Thoracic aorta (tissue), 2 donors: ENCODE data around the gene GARNL3. TPM values are rescaled to one million over a fixed set of nuclear protein-coding genes. Genes with fewer than 3 reads are reported as not detected.
A peak's percentile ranks its signal among the peaks of the same experiment; 100 is the strongest.

Source experiments
- ATAC-seq: fragments of 150-250 bp; one replicate; pipeline ENCODE4 v1.8.0; 2017; ENCODE audit warnings: low read depth; ENCODE audit not compliant: insufficient number of reproducible peaks, low FRiP score
- DNase-seq: peaks from one replicate; pipeline ENCODE4 v3.0.0-alpha.2; 2020; ENCODE audit warnings: low spot score
- H3K27ac ChIP-seq, 2 donors: fragments of 200-600 bp; sonication (generic); 1 replicate in 1 of 2; 2 replicates in 1 of 2; pipeline ENCODE4 v1.5.1; 2016; ENCODE audit warnings: mild to moderate bottlenecking in 2 of 2, moderate library complexity in 2 of 2
- H3K27me3 ChIP-seq: fragments of 200-600 bp; sonication (generic); replicated peaks from 2 replicates; pipeline ENCODE4 v1.6.0; 2016; ENCODE audit warnings: mild to moderate bottlenecking; ENCODE audit not compliant: insufficient read depth
- H3K36me3 ChIP-seq: fragments of 200-600 bp; sonication (generic); one replicate; pipeline ENCODE4 v1.5.1; 2016
- H3K4me1 ChIP-seq, 2 donors: fragments of 200-600 bp; sonication (generic); 1 replicate in 1 of 2; 2 replicates in 1 of 2; pipeline versions ENCODE4 v1.5.1 to v1.6.0; 2016; ENCODE audit warnings: low read depth in 2 of 2, mild to moderate bottlenecking in 1 of 2; ENCODE audit not compliant: control insufficient read depth in 1 of 2
- H3K4me3 ChIP-seq: fragments of 200-600 bp; sonication (generic); 2 replicates; pipeline ENCODE4 v1.5.1; 2016; ENCODE audit warnings: mild to moderate bottlenecking
- H3K9me3 ChIP-seq: fragments of 200-600 bp; sonication (generic); 2 replicates; pipeline ENCODE4 v1.5.1; 2016
- total RNA-seq, 2 donors: library from RNA; depleted of rRNA; stranded (reverse); fragments of >200 nt; gene quantifications; one replicate each; pipeline versions ENCODE4 v1.1.0 to v1.2.3, GENCODE V29; 2016
- TF ChIP-seq, protein P1 (sequence below): fragments of 200-600 bp; sonication (generic); IDR thresholded peaks from one replicate; pipeline ENCODE4 v1.5.1; 2019; ENCODE audit warnings: antibody characterized with exemption

Gene GARNL3
- total RNA-seq, 2 donors from 2014 or later = 59.3 to 63.4 TPM

DNA sequence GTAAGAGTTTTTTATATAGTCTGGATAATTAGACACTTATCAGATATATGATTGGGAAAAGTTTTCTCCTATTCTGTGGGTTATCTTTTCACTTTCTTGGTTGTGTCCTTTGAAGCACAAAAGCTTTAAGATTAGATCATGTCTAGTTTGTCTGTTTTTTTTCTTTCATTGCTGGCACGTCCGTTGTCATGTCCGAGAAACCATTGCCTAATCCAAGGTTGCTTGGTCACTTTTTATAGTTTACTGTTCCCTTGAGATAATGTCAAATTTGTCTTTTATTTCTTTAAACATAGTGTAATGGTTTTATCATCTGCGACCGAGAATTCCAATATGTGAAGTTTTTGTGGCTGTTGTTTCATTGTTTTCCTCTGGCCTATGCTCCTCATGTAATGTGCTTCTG lies 28.8 kb downstream of the GARNL3 start:
- ATAC-seq = no peak
- H3K4me3 ChIP-seq = no peak overlapping the region
- H3K27ac ChIP-seq = no peak overlapping the region

DNA sequence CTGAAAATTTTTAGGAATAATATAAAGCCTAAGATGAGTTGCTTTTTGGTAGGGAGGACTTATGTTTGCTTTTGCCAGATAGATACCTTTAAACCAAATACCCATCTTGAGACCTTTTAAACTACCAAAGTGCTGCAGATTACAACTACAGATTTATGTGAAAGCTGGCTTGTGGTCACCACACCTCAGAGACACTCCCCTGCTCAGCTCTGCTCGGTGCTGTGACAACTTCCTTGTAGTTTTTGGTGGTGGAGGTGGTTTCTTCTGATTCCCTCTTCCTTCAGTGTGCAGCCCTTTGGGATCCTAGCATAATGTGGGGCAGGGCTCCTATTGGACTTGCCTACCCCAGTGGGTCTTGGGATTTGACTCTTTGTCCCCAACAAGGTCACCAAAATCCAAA lies 29.2 kb downstream of the GARNL3 start:
- TF ChIP-seq, protein P1, sequence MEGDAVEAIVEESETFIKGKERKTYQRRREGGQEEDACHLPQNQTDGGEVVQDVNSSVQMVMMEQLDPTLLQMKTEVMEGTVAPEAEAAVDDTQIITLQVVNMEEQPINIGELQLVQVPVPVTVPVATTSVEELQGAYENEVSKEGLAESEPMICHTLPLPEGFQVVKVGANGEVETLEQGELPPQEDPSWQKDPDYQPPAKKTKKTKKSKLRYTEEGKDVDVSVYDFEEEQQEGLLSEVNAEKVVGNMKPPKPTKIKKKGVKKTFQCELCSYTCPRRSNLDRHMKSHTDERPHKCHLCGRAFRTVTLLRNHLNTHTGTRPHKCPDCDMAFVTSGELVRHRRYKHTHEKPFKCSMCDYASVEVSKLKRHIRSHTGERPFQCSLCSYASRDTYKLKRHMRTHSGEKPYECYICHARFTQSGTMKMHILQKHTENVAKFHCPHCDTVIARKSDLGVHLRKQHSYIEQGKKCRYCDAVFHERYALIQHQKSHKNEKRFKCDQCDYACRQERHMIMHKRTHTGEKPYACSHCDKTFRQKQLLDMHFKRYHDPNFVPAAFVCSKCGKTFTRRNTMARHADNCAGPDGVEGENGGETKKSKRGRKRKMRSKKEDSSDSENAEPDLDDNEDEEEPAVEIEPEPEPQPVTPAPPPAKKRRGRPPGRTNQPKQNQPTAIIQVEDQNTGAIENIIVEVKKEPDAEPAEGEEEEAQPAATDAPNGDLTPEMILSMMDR = no peak
- Histone ChIP-seq H3K4me1 (peaks cover 18 to 38% of the 10 kb centered on the region in 2 donors), H3K27me3 (no peaks in the 10 kb centered on the region), H3K4me3 (no peak overlapping the region), H3K9me3 (no peaks in the 10 kb centered on the region), H3K36me3 (no peaks in the 10 kb centered on the region), H3K27ac (peak overlapping the region in 1 of 2 donors; percentile 1)
- ATAC-seq = no peak
- DNase-seq = no peak

More for the DNA sequence above, 28.8 kb downstream of the GARNL3 start:
- TF ChIP-seq, protein P1 = no peak
- Histone ChIP-seq H3K4me1 (peaks cover 18 to 38% of the 10 kb centered on the region in 2 donors), H3K36me3 (no peaks in the 10 kb centered on the region), H3K9me3 (no peaks in the 10 kb centered on the region), H3K27me3 (no peaks in the 10 kb centered on the region)
- DNase-seq = no peak

DNA sequence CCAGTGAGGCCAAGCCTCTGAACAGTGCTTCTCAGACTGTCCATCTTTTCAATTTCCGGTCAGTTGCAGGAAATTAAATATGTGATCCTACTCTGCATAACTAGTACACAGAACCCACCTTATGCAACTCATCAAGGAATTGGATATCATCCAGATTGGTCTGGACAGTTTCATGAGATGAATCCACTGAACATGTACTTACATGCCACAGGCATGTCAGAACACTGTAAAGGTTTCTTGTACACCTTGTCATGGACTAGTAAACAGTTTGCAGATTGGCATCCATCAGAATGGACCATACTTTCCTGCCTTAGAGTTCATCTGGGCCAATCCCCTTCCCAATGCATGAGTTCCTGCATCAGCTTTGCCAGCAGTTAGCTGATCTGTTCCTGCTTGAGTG lies 30.4 kb downstream of the GARNL3 start:
- ATAC-seq = no peak
- H3K27ac ChIP-seq = no peak overlapping the region
- H3K4me1 ChIP-seq = peaks cover 18 to 37% of the 10 kb centered on the region in 2 donors
- H3K36me3 ChIP-seq = no peaks in the 10 kb centered on the region
- no peak overlapping the region for H3K4me3 ChIP-seq
- no peak for DNase-seq
- no peaks in the 10 kb centered on the region for H3K9me3 ChIP-seq
- TF ChIP-seq, protein P1 = no peak
- no peaks in the 10 kb centered on the region for H3K27me3 ChIP-seq

DNA sequence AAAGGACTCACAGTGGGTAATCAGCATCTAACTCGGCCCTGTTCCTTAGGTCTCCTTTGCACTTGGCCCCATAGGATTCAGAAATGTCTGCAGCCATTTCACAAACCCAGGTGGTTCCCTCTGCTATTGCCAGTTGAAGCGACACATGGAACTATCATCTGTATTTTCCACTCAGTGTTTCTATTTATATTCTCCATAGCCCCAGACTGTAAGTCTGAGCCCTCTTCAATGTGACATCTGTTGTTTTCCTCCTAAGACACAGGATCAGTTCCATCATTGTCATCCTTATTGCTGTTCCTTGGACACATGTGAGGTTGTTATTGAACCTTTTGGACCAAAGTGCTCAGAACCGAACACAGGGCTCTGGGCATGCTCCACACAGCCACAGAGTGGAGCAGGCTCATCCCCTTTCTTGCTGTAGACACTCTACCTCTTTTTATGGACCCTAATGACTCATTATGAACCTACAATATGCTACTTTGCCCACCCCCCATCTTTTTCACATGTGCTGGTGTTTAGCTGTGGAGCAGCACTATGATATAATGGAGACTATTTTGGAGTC lies 36.4 kb downstream of the GARNL3 start:
- no peak overlapping the region for H3K4me3 ChIP-seq
- no peaks in the 10 kb centered on the region for H3K36me3 ChIP-seq
- H3K9me3 ChIP-seq = no peaks in the 10 kb centered on the region
- ATAC-seq (no peak), DNase-seq (no peak)
- TF ChIP-seq, protein P1 = no peak
- H3K27ac ChIP-seq = no peak overlapping the region
- no peaks in the 10 kb centered on the region for H3K27me3 ChIP-seq
- H3K4me1 ChIP-seq = no peaks in the 10 kb centered on the region

DNA sequence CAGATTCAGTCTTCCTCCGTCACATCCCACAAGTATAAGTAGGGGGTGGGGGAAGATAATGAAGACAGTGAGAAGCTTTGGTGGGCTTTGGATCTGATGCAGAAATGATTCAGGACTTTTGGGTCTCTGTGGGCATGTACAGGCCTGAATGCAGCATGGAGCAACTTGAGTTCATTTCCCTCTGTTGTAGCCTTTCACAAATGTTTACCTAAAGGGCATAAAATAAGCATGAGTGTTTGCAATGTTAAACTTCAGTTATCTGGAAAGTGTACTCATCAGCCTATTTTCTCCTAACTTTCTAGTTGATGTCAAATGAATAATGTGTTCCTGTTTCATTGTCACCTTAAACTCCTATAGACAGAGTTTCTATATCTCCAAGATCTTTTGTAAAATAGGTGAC lies 39.3 kb downstream of the GARNL3 start:
- H3K4me3 ChIP-seq = no peak overlapping the region
- TF ChIP-seq, protein P1 = no peak
- no peak overlapping the region for H3K27ac ChIP-seq
- no peak for ATAC-seq
- no peaks in the 10 kb centered on the region for H3K27me3 ChIP-seq
- H3K4me1 ChIP-seq = peaks cover 7 to 12% of the 10 kb centered on the region in 2 donors
- no peaks in the 10 kb centered on the region for H3K9me3 ChIP-seq
- no peak for DNase-seq
- H3K36me3 ChIP-seq = no peaks in the 10 kb centered on the region
